Activated CD8-positive, alpha-beta memory T cell treated with anti-CD3 and anti-CD28 coated beads for 48 hours (primary cell): Measurements from ENCODE around the gene CREB3L2.
"Not testable (repeated sequence)": the region's sequence is repeated elsewhere in the genome, so short reads cannot be mapped to it uniquely, and the experiment has no call there.

Source experiments
- DNase-seq, 3 experiments: peaks; one replicate each; pipeline ENCODE4 v3.0.0-alpha.2; 2020; ENCODE audit warnings: low read depth in 2 of 3, low spot score in 2 of 3

CREB3L2 gene

GRCh38 chr7:138014686-138015085 lies 12.8 kb upstream of the CREB3L2 start:
- DNase-seq, result no peak

- DNase-seq, result not testable (repeated sequence)
Observed at GRCh38 chr7:138014201-138014600, 12.3 kb upstream of the CREB3L2 start.

- DNase-seq, result no peak
Observed at GRCh38 chr7:138009350-138009653, 7.4 kb upstream of the CREB3L2 start.

GRCh38 chr7:138008588-138009349 lies 6.9 kb upstream of the CREB3L2 start:
- DNase-seq, result no peak

GRCh38 chr7:138008019-138008587 lies 6.2 kb upstream of the CREB3L2 start:
- no peak for DNase-seq

GRCh38 chr7:138006106-138006505 lies 4.2 kb upstream of the CREB3L2 start:
- no peak for DNase-seq

GRCh38 chr7:138004936-138005335 lies 3.0 kb upstream of the CREB3L2 start:
- no peak for DNase-seq

GRCh38 chr7:138004046-138004445 lies 2.2 kb upstream of the CREB3L2 start:
- DNase-seq, result no peak

- DNase-seq, result no peak
Observed at GRCh38 chr7:138002828-138003189, 923 bp upstream of the CREB3L2 start.

GRCh38 chr7:138002096-138002827 lies 376 bp upstream of the CREB3L2 start:
- DNase-seq, result peak; percentile 91 to 94 (median 93)

- no peak for DNase-seq
Observed at GRCh38 chr7:138000081-138000701, 1.7 kb downstream of the CREB3L2 start.

GRCh38 chr7:137999496-138000080 lies 2.3 kb downstream of the CREB3L2 start:
- DNase-seq, result no peak

GRCh38 chr7:137998250-137998649 lies 3.6 kb downstream of the CREB3L2 start:
- no peak for DNase-seq

GRCh38 chr7:137996871-137997270 lies 5.0 kb downstream of the CREB3L2 start:
- DNase-seq, result no peak

GRCh38 chr7:137996386-137996851 lies 5.5 kb downstream of the CREB3L2 start:
- DNase-seq, result no peak

GRCh38 chr7:137994216-137994615 lies 7.7 kb downstream of the CREB3L2 start:
- DNase-seq, result no peak

- DNase-seq, result no peak
Observed at GRCh38 chr7:137993395-137993743, 8.5 kb downstream of the CREB3L2 start.

- DNase-seq, result no peak
Observed at GRCh38 chr7:137992550-137993394, 9.1 kb downstream of the CREB3L2 start.

- no peak for DNase-seq
Observed at GRCh38 chr7:137992104-137992549, 9.8 kb downstream of the CREB3L2 start.

GRCh38 chr7:137990251-137990941 lies 11.5 kb downstream of the CREB3L2 start:
- no peak for DNase-seq
